SU-DHL-6 (cell line): Measurements from ENCODE around the gene POLRMT.

Source experiments
- CTCF ChIP-seq: fragments of 200-600 bp; sonication (generic); IDR thresholded peaks from one replicate; pipeline ENCODE4 v1.5.1; 2017; ENCODE audit warnings: antibody characterized with exemption, mild to moderate bottlenecking, low read length, moderate library complexity; ENCODE audit not compliant: insufficient read depth, poor library complexity, severe bottlenecking
- EZH2phosphoT487 ChIP-seq: fragments of 200-600 bp; sonication (generic), shearing (Covaris generic); conservative IDR thresholded peaks from 2 replicates; pipeline ENCODE4 v1.6.1; 2018; ENCODE audit warnings: mild to moderate bottlenecking, antibody characterized with exemption, low read length, moderate library complexity, mixed read lengths

GRCh38 chr19:640606-641189, 7.4 kb upstream of the POLRMT start:
- TF ChIP-seq CTCF (no peak), EZH2phosphoT487 (no peak)
